ENCODE data around the gene CFAP69.

DNA sequence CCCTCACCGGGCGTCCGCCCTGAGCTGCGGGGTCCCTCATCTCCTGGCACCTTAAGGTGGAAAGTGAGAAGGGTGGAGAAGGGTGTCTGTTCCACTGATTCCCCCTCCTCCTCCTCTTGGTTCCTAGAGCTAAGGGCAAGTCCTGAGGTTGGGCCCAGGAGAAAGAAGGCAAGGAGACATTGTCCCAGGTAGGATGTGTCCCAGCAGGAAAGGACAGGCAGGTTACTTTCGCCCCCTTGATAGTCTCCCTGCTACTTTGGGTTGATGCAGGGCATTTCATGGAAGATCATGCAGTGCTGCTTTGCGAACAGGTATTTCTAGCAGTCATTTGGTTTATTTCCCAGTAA lies 32.9 kb upstream of the CFAP69 start:
- TF ChIP-seq, protein P1, sequence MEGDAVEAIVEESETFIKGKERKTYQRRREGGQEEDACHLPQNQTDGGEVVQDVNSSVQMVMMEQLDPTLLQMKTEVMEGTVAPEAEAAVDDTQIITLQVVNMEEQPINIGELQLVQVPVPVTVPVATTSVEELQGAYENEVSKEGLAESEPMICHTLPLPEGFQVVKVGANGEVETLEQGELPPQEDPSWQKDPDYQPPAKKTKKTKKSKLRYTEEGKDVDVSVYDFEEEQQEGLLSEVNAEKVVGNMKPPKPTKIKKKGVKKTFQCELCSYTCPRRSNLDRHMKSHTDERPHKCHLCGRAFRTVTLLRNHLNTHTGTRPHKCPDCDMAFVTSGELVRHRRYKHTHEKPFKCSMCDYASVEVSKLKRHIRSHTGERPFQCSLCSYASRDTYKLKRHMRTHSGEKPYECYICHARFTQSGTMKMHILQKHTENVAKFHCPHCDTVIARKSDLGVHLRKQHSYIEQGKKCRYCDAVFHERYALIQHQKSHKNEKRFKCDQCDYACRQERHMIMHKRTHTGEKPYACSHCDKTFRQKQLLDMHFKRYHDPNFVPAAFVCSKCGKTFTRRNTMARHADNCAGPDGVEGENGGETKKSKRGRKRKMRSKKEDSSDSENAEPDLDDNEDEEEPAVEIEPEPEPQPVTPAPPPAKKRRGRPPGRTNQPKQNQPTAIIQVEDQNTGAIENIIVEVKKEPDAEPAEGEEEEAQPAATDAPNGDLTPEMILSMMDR (IDR thresholded peaks at IDR 0.05) = no peak
- no peak for TF ChIP-seq ZFX (IDR thresholded peaks at IDR 0.05; ENCODE audit: borderline replicate concordance)
